Measurements from ENCODE around the gene SLC25A44.

DNA sequence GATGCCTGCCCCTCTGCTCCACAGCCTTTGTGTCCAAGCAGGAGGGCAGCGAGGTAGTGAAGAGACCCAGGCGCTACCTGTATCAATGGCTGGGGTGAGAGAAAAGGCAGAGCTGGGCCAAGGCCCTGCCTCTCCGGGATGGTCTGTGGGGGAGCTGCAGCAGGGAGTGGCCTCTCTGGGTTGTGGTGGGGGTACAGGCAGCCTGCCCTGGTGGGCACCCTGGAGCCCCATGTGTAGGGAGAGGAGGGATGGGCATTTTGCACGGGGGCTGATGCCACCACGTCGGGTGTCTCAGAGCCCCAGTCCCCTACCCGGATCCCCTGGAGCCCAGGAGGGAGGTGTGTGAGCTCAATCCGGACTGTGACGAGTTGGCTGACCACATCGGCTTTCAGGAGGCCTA is 48.8 kb downstream of the SLC25A44 start:
- TF ChIP-seq, protein P1, sequence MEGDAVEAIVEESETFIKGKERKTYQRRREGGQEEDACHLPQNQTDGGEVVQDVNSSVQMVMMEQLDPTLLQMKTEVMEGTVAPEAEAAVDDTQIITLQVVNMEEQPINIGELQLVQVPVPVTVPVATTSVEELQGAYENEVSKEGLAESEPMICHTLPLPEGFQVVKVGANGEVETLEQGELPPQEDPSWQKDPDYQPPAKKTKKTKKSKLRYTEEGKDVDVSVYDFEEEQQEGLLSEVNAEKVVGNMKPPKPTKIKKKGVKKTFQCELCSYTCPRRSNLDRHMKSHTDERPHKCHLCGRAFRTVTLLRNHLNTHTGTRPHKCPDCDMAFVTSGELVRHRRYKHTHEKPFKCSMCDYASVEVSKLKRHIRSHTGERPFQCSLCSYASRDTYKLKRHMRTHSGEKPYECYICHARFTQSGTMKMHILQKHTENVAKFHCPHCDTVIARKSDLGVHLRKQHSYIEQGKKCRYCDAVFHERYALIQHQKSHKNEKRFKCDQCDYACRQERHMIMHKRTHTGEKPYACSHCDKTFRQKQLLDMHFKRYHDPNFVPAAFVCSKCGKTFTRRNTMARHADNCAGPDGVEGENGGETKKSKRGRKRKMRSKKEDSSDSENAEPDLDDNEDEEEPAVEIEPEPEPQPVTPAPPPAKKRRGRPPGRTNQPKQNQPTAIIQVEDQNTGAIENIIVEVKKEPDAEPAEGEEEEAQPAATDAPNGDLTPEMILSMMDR (IDR thresholded peaks at IDR 0.05), result no peak
- no peak for TF ChIP-seq POLR2A (IDR thresholded peaks at IDR 0.05)
